GM23338 (cell line): Measurements from ENCODE around the gene RAD51C. TPM values are rescaled to one million over a fixed set of nuclear protein-coding genes. Genes with fewer than 3 reads are reported as not detected.
"Not testable (repeated sequence)": the region's sequence is repeated elsewhere in the genome, so short reads cannot be mapped to it uniquely, and the experiment has no call there.

Experiments used
- ATAC-seq: fragments of 200-7000 bp; cut with Tn5 transposase; 3 replicates; pipeline ENCODE4 v1.9.1; 2020
- DNase-seq: peaks from one replicate; pipeline ENCODE4 v3.0.0-alpha.2; 2015; ENCODE audit warnings: low spot score
- H2AFZ ChIP-seq: fragments of 200-600 bp; sonication (generic); 2 replicates; pipeline ENCODE4 v1.8.0; 2016; ENCODE audit warnings: antibody characterized with exemption, mild to moderate bottlenecking, moderate library complexity
- H3F3A ChIP-seq: fragments of 200-600 bp; sonication (generic); replicated peaks from 2 replicates; pipeline ENCODE4 v1.8.0; 2017; ENCODE audit warnings: antibody characterized with exemption, mixed run types, low read depth
- H3K27ac ChIP-seq: fragments of 200-600 bp; sonication (generic); 2 replicates; pipeline ENCODE4 v1.6.1; 2016; ENCODE audit warnings: low read depth
- H3K27me3 ChIP-seq: fragments of 200-600 bp; sonication (generic); 2 replicates; pipeline ENCODE4 v1.8.0; 2016; ENCODE audit warnings: mild to moderate bottlenecking, mixed run types, moderate library complexity; ENCODE audit not compliant: insufficient read depth
- H3K36me3 ChIP-seq: fragments of 200-600 bp; sonication (generic); 2 replicates; pipeline ENCODE4 v1.8.0; 2016; ENCODE audit warnings: mild to moderate bottlenecking; ENCODE audit not compliant: insufficient read depth
- H3K4me1 ChIP-seq: fragments of 200-600 bp; sonication (generic); 2 replicates; pipeline ENCODE4 v1.8.0; 2016; ENCODE audit warnings: mild to moderate bottlenecking, moderate library complexity; ENCODE audit not compliant: insufficient read depth
- H3K4me2 ChIP-seq: fragments of 200-600 bp; sonication (generic); 2 replicates; pipeline ENCODE4 v1.7.1; 2017; ENCODE audit warnings: mixed run types
- H3K4me3 ChIP-seq: fragments of 200-600 bp; sonication (generic); 2 replicates; pipeline ENCODE4 v1.6.1; 2016; ENCODE audit warnings: mixed run types
- H3K79me2 ChIP-seq: fragments of 200-600 bp; sonication (generic); replicated peaks from 2 replicates; pipeline ENCODE4 v1.8.0; 2017; ENCODE audit warnings: mild to moderate bottlenecking; ENCODE audit not compliant: insufficient read depth
- H3K9me2 ChIP-seq: fragments of 200-600 bp; sonication (generic); 2 replicates; pipeline ENCODE4 v1.8.0; 2017; ENCODE audit not compliant: insufficient read depth
- H4K20me1 ChIP-seq: fragments of 200-600 bp; sonication (generic); replicated peaks from 2 replicates; pipeline ENCODE4 v1.8.0; 2017; ENCODE audit warnings: mild to moderate bottlenecking; ENCODE audit not compliant: insufficient read depth
- H3K27ac Mint-ChIP-seq: 2 replicates; pipeline ENCODE4 v1.8.0; 2020; ENCODE audit warnings: inconsistent platforms, mild to moderate bottlenecking, moderate library complexity, mixed read lengths
- H3K27me3 Mint-ChIP-seq: 3 replicates; pipeline ENCODE4 v1.8.0; 2022; ENCODE audit warnings: low read depth, mild to moderate bottlenecking, moderate library complexity, mixed read lengths, inconsistent platforms; ENCODE audit not compliant: insufficient read depth, poor library complexity
- H3K36me3 Mint-ChIP-seq: 3 replicates; pipeline ENCODE4 v1.8.0; 2021; ENCODE audit warnings: low read depth, mild to moderate bottlenecking, inconsistent platforms, moderate library complexity, mixed read lengths
- H3K4me1 Mint-ChIP-seq: 3 replicates; pipeline ENCODE4 v1.8.0; 2020; ENCODE audit warnings: mild to moderate bottlenecking, inconsistent platforms, mixed read lengths
- H3K4me3 Mint-ChIP-seq: 3 replicates; pipeline ENCODE4 v1.8.0; 2021; ENCODE audit warnings: moderate library complexity, mild to moderate bottlenecking, inconsistent platforms, mixed read lengths
- H3K9me3 Mint-ChIP-seq: 3 replicates; pipeline ENCODE4 v1.8.0; 2020; ENCODE audit warnings: moderate library complexity, mild to moderate bottlenecking, inconsistent platforms, mixed read lengths
- CREB1 ChIP-seq: fragments of 250-450 bp; sonication (Bioruptor Pico); IDR thresholded peaks from 2 replicates; pipeline ENCODE4 v1.5.0; 2020; ENCODE audit warnings: low read depth, mild to moderate bottlenecking, moderate library complexity
- EZH2 ChIP-seq: fragments of 200-600 bp; sonication (generic); IDR thresholded peaks from one replicate; pipeline ENCODE4 v1.8.0; 2017; ENCODE audit warnings: antibody characterized with exemption, mild to moderate bottlenecking, low read depth; ENCODE audit not compliant: unreplicated experiment
- EZH2phosphoT487 ChIP-seq: fragments of 200-600 bp; sonication (generic); IDR thresholded peaks from one replicate; pipeline ENCODE4 v1.8.1; 2018; ENCODE audit warnings: antibody characterized with exemption; ENCODE audit not compliant: unreplicated experiment
- NANOG ChIP-seq: IDR thresholded peaks from 2 replicates; pipeline ENCODE4 v1.6.1; 2016; ENCODE audit warnings: antibody characterized with exemption, borderline replicate concordance
- POLR2AphosphoS5 ChIP-seq: IDR thresholded peaks from 2 replicates; pipeline ENCODE4 v1.6.1; 2016; ENCODE audit warnings: antibody characterized with exemption, low read depth
- STAT1 ChIP-seq: IDR thresholded peaks from one replicate; pipeline ENCODE4 v1.6.1; 2016; ENCODE audit warnings: antibody characterized with exemption; ENCODE audit not compliant: unreplicated experiment
- ZNF114 ChIP-seq: fragments of 250-450 bp; sonication (Bioruptor Pico); IDR thresholded peaks from 2 replicates; pipeline ENCODE4 v1.5.0; 2020; ENCODE audit warnings: mild to moderate bottlenecking, moderate library complexity
- ZNF331 ChIP-seq: fragments of 250-450 bp; sonication (Bioruptor Pico); IDR thresholded peaks from 2 replicates; pipeline ENCODE4 v1.5.0; 2020; ENCODE audit warnings: low read depth, mild to moderate bottlenecking, moderate library complexity
- polyA plus RNA-seq: library from polyadenylated mRNA; unstranded; fragments of >200 nt; fragmentation: Nextera tagmentation; extraction: Ambion mirVana; gene quantifications from 2 replicates; pipeline ENCODE4 v1.2.1, GENCODE V29; 2016
- total RNA-seq: library from RNA; depleted of rRNA; stranded (reverse); fragments of >200 nt; shearing (Covaris generic); gene quantifications from 2 replicates; pipeline ENCODE4 v1.2.3, GENCODE V29; 2014
- TF ChIP-seq, protein P1 (sequence below): fragments of 250-450 bp; sonication (Bioruptor Pico); IDR thresholded peaks from 2 replicates; pipeline ENCODE4 v1.5.0; 2020; ENCODE audit warnings: mild to moderate bottlenecking, moderate library complexity
- TF ChIP-seq, protein P2 (sequence below): IDR thresholded peaks from 2 replicates; pipeline ENCODE4 v1.6.1; 2016; ENCODE audit warnings: antibody characterized with exemption
- TF ChIP-seq, protein P3 (sequence below), 2 experiments: fragments of 200-600 bp in 1 of 2; sonication (generic) in 1 of 2; conservative IDR thresholded peaks; 2 replicates each; pipeline versions ENCODE4 v1.5.1 to v1.6.1; 2016 to 2017; ENCODE audit warnings: antibody characterized with exemption in 2 of 2, low read depth in 2 of 2, mild to moderate bottlenecking in 2 of 2, moderate library complexity in 1 of 2

The RAD51C gene
- total and polyA plus RNA-seq, 2 experiments from 2014 or later, result 9.3 to 33.6 TPM

DNA sequence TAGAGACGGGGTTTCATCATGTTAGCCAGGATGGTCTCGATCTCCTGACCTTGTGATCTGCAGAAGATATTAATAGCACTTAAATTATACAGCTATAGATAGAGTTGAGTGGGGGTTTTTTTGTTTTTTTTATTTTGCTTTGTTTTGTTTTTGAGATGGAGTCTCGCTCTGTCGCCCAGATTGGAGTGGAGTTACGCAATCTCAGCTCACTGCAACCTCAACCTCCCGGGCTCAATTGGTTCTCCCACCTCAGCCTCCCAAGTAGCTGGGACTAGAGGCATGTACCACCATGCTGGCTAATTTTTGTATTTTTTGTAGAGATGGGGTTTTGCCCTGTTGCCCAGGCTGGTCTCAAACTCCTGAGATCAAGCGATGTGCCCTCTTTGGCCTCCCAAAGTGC is 2.4 kb upstream of the RAD51C start:
- DNase-seq, result not testable (repeated sequence)

DNA sequence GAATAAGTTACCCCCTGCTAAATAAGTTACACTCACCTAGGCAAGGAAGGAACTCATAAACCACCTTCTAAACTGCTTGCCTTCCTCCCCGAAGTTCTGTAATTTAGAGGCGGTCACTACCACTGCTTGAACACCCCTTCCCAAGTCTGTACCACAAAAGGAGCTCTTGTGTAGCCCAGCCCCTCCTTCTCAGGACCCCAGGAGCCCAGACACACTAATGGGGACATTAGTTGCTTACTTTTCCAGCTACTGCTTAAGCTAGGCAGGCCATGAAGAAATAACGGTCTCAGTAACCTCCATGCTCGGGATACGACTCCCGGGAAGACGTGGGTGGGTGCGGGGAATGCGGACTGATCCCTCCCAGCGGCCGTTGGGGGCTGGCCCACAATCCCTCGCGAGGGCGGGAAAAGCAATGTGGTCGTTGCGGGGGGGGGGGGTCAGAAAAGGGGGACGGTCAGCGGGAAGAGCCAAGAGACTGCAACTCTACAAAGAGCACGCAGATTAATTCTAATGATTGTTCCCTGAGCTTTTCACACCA is 632 bp upstream of the RAD51C start, which contains the start of gene TEX14:
Gene TEX14 (minus strand): TSS at position 345 of the 538 bp plus-strand sequence. CDS start 40,044 bp downstream, outside the sequence.
- Mint-ChIP-seq H3K36me3 (no peaks in the 10 kb centered on the region; the same call in 2 of the 3 replicates), H3K4me1 (peaks cover 7% of the 10 kb centered on the region), H3K9me3 (no peaks in the 10 kb centered on the region), H3K27ac (peak within 1 kb of the TSS; percentile 57; the same call in 1 of the 2 replicates), H3K4me3 (peak within 1 kb of the TSS; percentile 72), H3K27me3 (peaks cover 6% of the 10 kb centered on the region)
- DNase-seq (peak; percentile 31), ATAC-seq (no peak; the same call in 2 of the 3 replicates)
- Histone ChIP-seq H3K27ac (peak within 1 kb of the TSS; percentile 30; the same call in 1 of the 2 replicates), H4K20me1 (no peaks in the 10 kb centered on the region), H3F3A (0 out of 2 replicates have a peak, but pooled peaks cover 3% of the 10 kb centered on the region), H3K36me3 (no peaks in the 10 kb centered on the region), H3K4me3 (peak within 1 kb of the TSS; percentile 51), H3K27me3 (no peaks in the 10 kb centered on the region), H3K9me2 (no peaks in the 10 kb centered on the region), H3K4me2 (peak within 1 kb of the TSS; percentile 81), H3K79me2 (no peaks in the 10 kb centered on the region), H3K4me1 (peaks cover 3% of the 10 kb centered on the region; the same call in 1 of the 2 replicates), H2AFZ (peak within 1 kb of the TSS; percentile 100)
- TF ChIP-seq ZNF114 (no peak), ZNF331 (CRISPR knock-in tag) (no peak), POLR2AphosphoS5 (no peak), STAT1 (no peak), EZH2 (no peak), NANOG (no peak), CREB1 (CRISPR knock-in tag) (no peak), EZH2phosphoT487 (no peak)
- TF ChIP-seq, protein P1, sequence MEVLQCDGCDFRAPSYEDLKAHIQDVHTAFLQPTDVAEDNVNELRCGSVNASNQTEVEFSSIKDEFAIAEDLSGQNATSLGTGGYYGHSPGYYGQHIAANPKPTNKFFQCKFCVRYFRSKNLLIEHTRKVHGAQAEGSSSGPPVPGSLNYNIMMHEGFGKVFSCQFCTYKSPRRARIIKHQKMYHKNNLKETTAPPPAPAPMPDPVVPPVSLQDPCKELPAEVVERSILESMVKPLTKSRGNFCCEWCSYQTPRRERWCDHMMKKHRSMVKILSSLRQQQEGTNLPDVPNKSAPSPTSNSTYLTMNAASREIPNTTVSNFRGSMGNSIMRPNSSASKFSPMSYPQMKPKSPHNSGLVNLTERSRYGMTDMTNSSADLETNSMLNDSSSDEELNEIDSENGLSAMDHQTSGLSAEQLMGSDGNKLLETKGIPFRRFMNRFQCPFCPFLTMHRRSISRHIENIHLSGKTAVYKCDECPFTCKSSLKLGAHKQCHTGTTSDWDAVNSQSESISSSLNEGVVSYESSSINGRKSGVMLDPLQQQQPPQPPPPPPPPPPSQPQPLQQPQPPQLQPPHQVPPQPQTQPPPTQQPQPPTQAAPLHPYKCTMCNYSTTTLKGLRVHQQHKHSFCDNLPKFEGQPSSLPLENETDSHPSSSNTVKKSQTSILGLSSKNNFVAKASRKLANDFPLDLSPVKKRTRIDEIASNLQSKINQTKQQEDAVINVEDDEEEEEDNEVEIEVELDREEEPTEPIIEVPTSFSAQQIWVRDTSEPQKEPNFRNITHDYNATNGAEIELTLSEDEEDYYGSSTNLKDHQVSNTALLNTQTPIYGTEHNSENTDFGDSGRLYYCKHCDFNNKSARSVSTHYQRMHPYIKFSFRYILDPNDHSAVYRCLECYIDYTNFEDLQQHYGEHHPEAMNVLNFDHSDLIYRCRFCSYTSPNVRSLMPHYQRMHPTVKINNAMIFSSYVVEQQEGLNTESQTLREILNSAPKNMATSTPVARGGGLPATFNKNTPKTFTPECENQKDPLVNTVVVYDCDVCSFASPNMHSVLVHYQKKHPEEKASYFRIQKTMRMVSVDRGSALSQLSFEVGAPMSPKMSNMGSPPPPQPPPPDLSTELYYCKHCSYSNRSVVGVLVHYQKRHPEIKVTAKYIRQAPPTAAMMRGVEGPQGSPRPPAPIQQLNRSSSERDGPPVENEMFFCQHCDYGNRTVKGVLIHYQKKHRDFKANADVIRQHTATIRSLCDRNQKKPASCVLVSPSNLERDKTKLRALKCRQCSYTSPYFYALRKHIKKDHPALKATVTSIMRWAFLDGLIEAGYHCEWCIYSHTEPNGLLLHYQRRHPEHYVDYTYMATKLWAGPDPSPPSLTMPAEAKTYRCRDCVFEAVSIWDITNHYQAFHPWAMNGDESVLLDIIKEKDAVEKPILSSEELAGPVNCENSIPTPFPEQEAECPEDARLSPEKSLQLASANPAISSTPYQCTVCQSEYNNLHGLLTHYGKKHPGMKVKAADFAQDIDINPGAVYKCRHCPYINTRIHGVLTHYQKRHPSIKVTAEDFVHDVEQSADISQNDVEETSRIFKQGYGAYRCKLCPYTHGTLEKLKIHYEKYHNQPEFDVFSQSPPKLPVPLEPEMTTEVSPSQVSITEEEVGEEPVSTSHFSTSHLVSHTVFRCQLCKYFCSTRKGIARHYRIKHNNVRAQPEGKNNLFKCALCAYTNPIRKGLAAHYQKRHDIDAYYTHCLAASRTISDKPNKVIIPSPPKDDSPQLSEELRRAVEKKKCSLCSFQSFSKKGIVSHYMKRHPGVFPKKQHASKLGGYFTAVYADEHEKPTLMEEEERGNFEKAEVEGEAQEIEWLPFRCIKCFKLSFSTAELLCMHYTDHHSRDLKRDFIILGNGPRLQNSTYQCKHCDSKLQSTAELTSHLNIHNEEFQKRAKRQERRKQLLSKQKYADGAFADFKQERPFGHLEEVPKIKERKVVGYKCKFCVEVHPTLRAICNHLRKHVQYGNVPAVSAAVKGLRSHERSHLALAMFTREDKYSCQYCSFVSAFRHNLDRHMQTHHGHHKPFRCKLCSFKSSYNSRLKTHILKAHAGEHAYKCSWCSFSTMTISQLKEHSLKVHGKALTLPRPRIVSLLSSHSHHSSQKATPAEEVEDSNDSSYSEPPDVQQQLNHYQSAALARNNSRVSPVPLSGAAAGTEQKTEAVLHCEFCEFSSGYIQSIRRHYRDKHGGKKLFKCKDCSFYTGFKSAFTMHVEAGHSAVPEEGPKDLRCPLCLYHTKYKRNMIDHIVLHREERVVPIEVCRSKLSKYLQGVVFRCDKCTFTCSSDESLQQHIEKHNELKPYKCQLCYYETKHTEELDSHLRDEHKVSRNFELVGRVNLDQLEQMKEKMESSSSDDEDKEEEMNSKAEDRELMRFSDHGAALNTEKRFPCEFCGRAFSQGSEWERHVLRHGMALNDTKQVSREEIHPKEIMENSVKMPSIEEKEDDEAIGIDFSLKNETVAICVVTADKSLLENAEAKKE (CRISPR knock-in tag), result no peak
- TF ChIP-seq, protein P2, sequence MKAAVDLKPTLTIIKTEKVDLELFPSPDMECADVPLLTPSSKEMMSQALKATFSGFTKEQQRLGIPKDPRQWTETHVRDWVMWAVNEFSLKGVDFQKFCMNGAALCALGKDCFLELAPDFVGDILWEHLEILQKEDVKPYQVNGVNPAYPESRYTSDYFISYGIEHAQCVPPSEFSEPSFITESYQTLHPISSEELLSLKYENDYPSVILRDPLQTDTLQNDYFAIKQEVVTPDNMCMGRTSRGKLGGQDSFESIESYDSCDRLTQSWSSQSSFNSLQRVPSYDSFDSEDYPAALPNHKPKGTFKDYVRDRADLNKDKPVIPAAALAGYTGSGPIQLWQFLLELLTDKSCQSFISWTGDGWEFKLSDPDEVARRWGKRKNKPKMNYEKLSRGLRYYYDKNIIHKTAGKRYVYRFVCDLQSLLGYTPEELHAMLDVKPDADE, result no peak
- TF ChIP-seq, protein P3, sequence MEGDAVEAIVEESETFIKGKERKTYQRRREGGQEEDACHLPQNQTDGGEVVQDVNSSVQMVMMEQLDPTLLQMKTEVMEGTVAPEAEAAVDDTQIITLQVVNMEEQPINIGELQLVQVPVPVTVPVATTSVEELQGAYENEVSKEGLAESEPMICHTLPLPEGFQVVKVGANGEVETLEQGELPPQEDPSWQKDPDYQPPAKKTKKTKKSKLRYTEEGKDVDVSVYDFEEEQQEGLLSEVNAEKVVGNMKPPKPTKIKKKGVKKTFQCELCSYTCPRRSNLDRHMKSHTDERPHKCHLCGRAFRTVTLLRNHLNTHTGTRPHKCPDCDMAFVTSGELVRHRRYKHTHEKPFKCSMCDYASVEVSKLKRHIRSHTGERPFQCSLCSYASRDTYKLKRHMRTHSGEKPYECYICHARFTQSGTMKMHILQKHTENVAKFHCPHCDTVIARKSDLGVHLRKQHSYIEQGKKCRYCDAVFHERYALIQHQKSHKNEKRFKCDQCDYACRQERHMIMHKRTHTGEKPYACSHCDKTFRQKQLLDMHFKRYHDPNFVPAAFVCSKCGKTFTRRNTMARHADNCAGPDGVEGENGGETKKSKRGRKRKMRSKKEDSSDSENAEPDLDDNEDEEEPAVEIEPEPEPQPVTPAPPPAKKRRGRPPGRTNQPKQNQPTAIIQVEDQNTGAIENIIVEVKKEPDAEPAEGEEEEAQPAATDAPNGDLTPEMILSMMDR (conservative IDR thresholded peaks at IDR 0.05; ENCODE audit: low read depth in 2 of 2), result no peak

More for the DNA sequence above, 2.4 kb upstream of the RAD51C start:
- not testable (repeated sequence) for H4K20me1 ChIP-seq, H3K4me2 ChIP-seq, H3K4me1 Mint-ChIP-seq, H3K27ac ChIP-seq, H3K9me3 Mint-ChIP-seq, H3K9me2 ChIP-seq, H3F3A ChIP-seq, H3K36me3 ChIP-seq, H3K27me3 Mint-ChIP-seq, H3K4me1 ChIP-seq, H3K27ac Mint-ChIP-seq, H3K4me3 Mint-ChIP-seq, ATAC-seq, H3K36me3 Mint-ChIP-seq, H2AFZ ChIP-seq, H3K27me3 ChIP-seq, H3K4me3 ChIP-seq, H3K79me2 ChIP-seq
